Heart right ventricle (tissue), 16 donors: ENCODE results near the gene CDK14. TPM values are rescaled to one million over a fixed set of nuclear protein-coding genes. Genes with fewer than 3 reads are reported as not detected.

Source experiments
- ATAC-seq, 8 donors: fragments of 200-7000 bp; cut with Tn5 transposase; one replicate each; pipeline ENCODE4 v1.9.1; 2020; ENCODE audit warnings: mild to moderate bottlenecking in 8 of 8, moderate library complexity in 8 of 8, moderate number of reproducible peaks in 1 of 8
- DNase-seq, 2 donors: peaks; one replicate each; pipeline ENCODE4 v3.0.0-alpha.2; 2020
- H3K27ac ChIP-seq, 10 donors: fragments of 200-600 bp; sonication (generic) in 2 of 10; one replicate each; pipeline versions ENCODE4 v1.5.0 to v1.8.0; 2020 to 2022; ENCODE audit warnings: mild to moderate bottlenecking in 3 of 10
- H3K27me3 ChIP-seq, 7 donors: fragments of 200-600 bp; one replicate each; pipeline ENCODE4 v1.8.0; 2021 to 2022; ENCODE audit warnings: mild to moderate bottlenecking in 2 of 7
- H3K36me3 ChIP-seq, 9 donors: fragments of 200-600 bp; sonication (generic) in 1 of 9; one replicate each; pipeline versions ENCODE4 v1.5.0 to v1.8.0; 2020 to 2022; ENCODE audit warnings: mild to moderate bottlenecking in 2 of 9
- H3K4me1 ChIP-seq, 9 donors: fragments of 200-600 bp; sonication (generic) in 1 of 9; one replicate each; pipeline versions ENCODE4 v1.5.0 to v1.8.0; 2020 to 2022; ENCODE audit warnings: mild to moderate bottlenecking in 4 of 9
- H3K4me3 ChIP-seq, 10 donors: fragments of 200-600 bp; sonication (generic) in 2 of 10; one replicate each; pipeline versions ENCODE4 v1.5.0 to v1.8.0; 2020 to 2022; ENCODE audit warnings: mild to moderate bottlenecking in 7 of 10, moderate library complexity in 2 of 10
- H3K9me3 ChIP-seq, 11 donors: fragments of 200-600 bp in 10 of 11; sonication (generic) in 2 of 11; one replicate each; pipeline versions ENCODE4 v1.5.0 to v1.8.0; 2013 to 2022; ENCODE audit warnings: mild to moderate bottlenecking in 2 of 11, control low read depth in 1 of 11, moderate library complexity in 1 of 11
- CTCF ChIP-seq, 9 donors: fragments of 200-600 bp; sonication (generic) in 2 of 9; IDR thresholded peaks; one replicate each; pipeline versions ENCODE4 v1.5.0 to v1.8.0; 2021 to 2022; ENCODE audit warnings: antibody characterized with exemption in 9 of 9, mild to moderate bottlenecking in 5 of 9, moderate library complexity in 1 of 9
- WGBS, 2 donors: extraction: QIAGEN DNeasy Blood & Tissue Kit; methylation state at CpG; one replicate each; pipeline ENCODE4 v1.1.7; 2013; ENCODE audit warnings: inconsistent platforms in 1 of 2; 5-methylcytosine and 5-hydroxymethylcytosine counted together
- intact Hi-C, 10 donors: fragments of 100-400 bp; cut with DNase I; formaldehyde crosslinking; loops; one replicate each; pipeline versions ENCODE4 v1.11.1 to v1.14.2; 2022
- polyA plus RNA-seq, 2 donors: library from polyadenylated mRNA; stranded (reverse); fragments of 200-250 nt; gene quantifications; one replicate each; pipeline ENCODE4 v1.2.3, GENCODE V29; 2013
- total RNA-seq, 10 donors: library from RNA; stranded (reverse); fragmentation: NEBNext Ultra II Directional in 3 of 10; extraction: Animal tissue kit (Norgen Biotek cat#: 25700) in 3 of 10; gene quantifications; one replicate each; pipeline versions ENCODE4 v1.2.1 to v1.2.4, GENCODE V29; 2021 to 2023
- donor health status: Arrhythmogenic right ventricular cardiomyopathy.
- donor health status: ischemic (EF 13 %, LVEDD 7.1; RV severe dilation, severe dysfunction).
- donor health status: healthy with polysubstance abuse.
- donor health status: DM: no; HTN: yes; CAD: no.
- donor health status: DM: no; HTN: no; CAD: no.
- donor health status: ischemic (EF 25% LVEDD 6.9; RV normal size, moderate dysfunction).
- donor health status: ischemic (EF 25% LVEDD 5.7; RV mildly dilated, moderate dysfunction).
- donor health status: healthy.
- donor health status: DM: yes; HTN: yes; CAD: no.
- donor health status: Ischemic cardiomyopathy.
- donor health status: ischemic (EF 35%, LVEDD 5.7; RV mildly dilated, moderate dysfunction).
- donor health status: nonischemic (EF 11% LVEDD 7.7; RV severe dilation, severe dysfunction).
- donor health status: DM: yes; HTN: yes; CAD: no.
- donor health status: PGD.
- donor health status: ischemic (EF 29% LVEDD 5.4; RV normal size, mild dysfunction).
- donor health status: nonischemic (EF 23%, LVEDD 6.1; RV moderate dilation, normal function).

The CDK14 gene
- total and polyA plus RNA-seq, 12 donors, result 3.9 to 36.5 (median 21.4) TPM

GRCh38 chr7:90900628-90901356, 304.7 kb downstream of the CDK14 start:
- intact Hi-C loops, result no loop called here
- WGBS, 2 donors, result 68 to 74% methylated on average over 4 of the region's 4 CpGs
- no peaks in the 10 kb centered on the region for H3K36me3 ChIP-seq
- H3K4me1 ChIP-seq, result no peaks in the 10 kb centered on the region
- no peak for DNase-seq
- no peaks in the 10 kb centered on the region for H3K9me3 ChIP-seq
- no peak for TF ChIP-seq CTCF (IDR thresholded peaks at IDR 0.05)
- no peak overlapping the region for H3K27ac ChIP-seq
- H3K4me3 ChIP-seq, result no peak overlapping the region
- no peak for ATAC-seq
- no peaks in the 10 kb centered on the region for H3K27me3 ChIP-seq

GRCh38 chr7:90903841-90904240, 307.7 kb downstream of the CDK14 start:
- no peak for DNase-seq
- ATAC-seq, result no peak
- Histone ChIP-seq H3K4me3 (no peak overlapping the region), H3K4me1 (no peaks in the 10 kb centered on the region), H3K36me3 (no peaks in the 10 kb centered on the region), H3K27ac (no peak overlapping the region), H3K9me3 (no peaks in the 10 kb centered on the region), H3K27me3 (no peaks in the 10 kb centered on the region)
- WGBS, 2 donors, result 75 to 77% methylated on average over 3 of the region's 3 CpGs
- TF ChIP-seq CTCF (IDR thresholded peaks at IDR 0.05), result no peak
- intact Hi-C loops, result no loop called here

GRCh38 chr7:90910136-90910535, 314.0 kb downstream of the CDK14 start:
- Histone ChIP-seq H3K4me3 (no peak overlapping the region), H3K36me3 (no peaks in the 10 kb centered on the region), H3K9me3 (no peaks in the 10 kb centered on the region), H3K27me3 (no peaks in the 10 kb centered on the region), H3K27ac (no peak overlapping the region), H3K4me1 (no peaks in the 10 kb centered on the region)
- no peak for TF ChIP-seq CTCF (IDR thresholded peaks at IDR 0.05)
- intact Hi-C loops, result no loop called here
- DNase-seq (no peak), ATAC-seq (no peak)
- WGBS, 2 donors, result 95 to 98% methylated on average over 4 of the region's 4 CpGs

- TF ChIP-seq CTCF (IDR thresholded peaks at IDR 0.05), result no peak
- intact Hi-C loops, result no loop called here
- Histone ChIP-seq H3K4me1 (no peaks in the 10 kb centered on the region), H3K27me3 (no peaks in the 10 kb centered on the region), H3K9me3 (no peaks in the 10 kb centered on the region), H3K36me3 (peaks cover 0 to 7% (median 0%) of the 10 kb centered on the region in 9 donors), H3K27ac (no peak overlapping the region), H3K4me3 (no peak overlapping the region)
- ATAC-seq (no peak), DNase-seq (no peak)
- WGBS, 2 donors, result 69 to 72% methylated on average over 4 of the region's 4 CpGs
These were observed 320.2 kb downstream of the CDK14 start for GRCh38 chr7:90916319-90916718.
